MCF 10A (cell line): Measurements from ENCODE around the gene TMUB2. TPM values are rescaled to one million over a fixed set of nuclear protein-coding genes. Genes with fewer than 3 reads are reported as not detected.

Experiments
- BruUV-seq: library from RNA; stranded (reverse); fragments of 400-500 nt; replicated peaks from 2 replicates; lab custom pipeline; 2021; lab: Mats Ljungman, UMichigan
- CTCF ChIA-PET: fragments of 300-600 bp; sonication (Branson Sonifier 250); formaldehyde crosslinking; extraction: SDS; loops from one replicate; lab custom pipeline; 2021; ENCODE audit warnings: antibody characterized with exemption, inconsistent platforms; lab: Yijun Ruan, JAX
- POLR2A ChIA-PET: fragments of 300-600, 350-650 bp; sonication (Branson Sonifier 250); formaldehyde crosslinking; extraction: SDS; loops from one replicate; lab custom pipeline; 2020; ENCODE audit warnings: antibody characterized with exemption, inconsistent platforms; lab: Yijun Ruan, JAX
- DNase-seq: peaks from one replicate; pipeline ENCODE4 v3.0.0-alpha.2; 2018; ENCODE audit not compliant: unreplicated experiment
- H3K27ac Mint-ChIP-seq: one replicate; pipeline ENCODE4 v1.8.0; 2022; ENCODE audit warnings: mild to moderate bottlenecking, low read depth, mixed read lengths; ENCODE audit not compliant: unreplicated experiment
- H3K27me3 Mint-ChIP-seq: one replicate; pipeline ENCODE4 v1.8.0; 2022; ENCODE audit warnings: mixed read lengths; ENCODE audit not compliant: insufficient read depth, unreplicated experiment
- H3K36me3 Mint-ChIP-seq: one replicate; pipeline ENCODE4 v1.8.0; 2022; ENCODE audit warnings: mild to moderate bottlenecking, moderate library complexity, mixed read lengths; ENCODE audit not compliant: insufficient read depth, unreplicated experiment
- H3K4me1 Mint-ChIP-seq: one replicate; pipeline ENCODE4 v1.8.0; 2022; ENCODE audit warnings: mixed read lengths; ENCODE audit not compliant: insufficient read depth, unreplicated experiment
- H3K4me3 Mint-ChIP-seq: one replicate; pipeline ENCODE4 v1.8.0; 2022; ENCODE audit warnings: mild to moderate bottlenecking, moderate library complexity, mixed read lengths; ENCODE audit not compliant: unreplicated experiment
- H3K9me3 Mint-ChIP-seq: one replicate; pipeline ENCODE4 v1.8.0; 2022; ENCODE audit warnings: mixed read lengths; ENCODE audit not compliant: unreplicated experiment
- intact Hi-C: fragments of 100-400 bp; cut with micrococcal nuclease; formaldehyde crosslinking; loops from 2 replicates; pipeline ENCODE4 v1.14.1; 2022
- total RNA-seq: library from RNA; stranded (reverse); gene quantifications from 2 replicates; pipeline ENCODE4 v1.2.3, GENCODE V29; 2022
- TF ChIP-seq, protein P1 (sequence below): fragments of 200-600 bp; IDR thresholded peaks from one replicate; pipeline ENCODE4 v1.8.0; 2022; ENCODE audit warnings: antibody characterized with exemption, mild to moderate bottlenecking; ENCODE audit not compliant: unreplicated experiment

Gene TMUB2
- total RNA-seq, 1 experiment from 2014 or later, result 26.5 TPM

DNA sequence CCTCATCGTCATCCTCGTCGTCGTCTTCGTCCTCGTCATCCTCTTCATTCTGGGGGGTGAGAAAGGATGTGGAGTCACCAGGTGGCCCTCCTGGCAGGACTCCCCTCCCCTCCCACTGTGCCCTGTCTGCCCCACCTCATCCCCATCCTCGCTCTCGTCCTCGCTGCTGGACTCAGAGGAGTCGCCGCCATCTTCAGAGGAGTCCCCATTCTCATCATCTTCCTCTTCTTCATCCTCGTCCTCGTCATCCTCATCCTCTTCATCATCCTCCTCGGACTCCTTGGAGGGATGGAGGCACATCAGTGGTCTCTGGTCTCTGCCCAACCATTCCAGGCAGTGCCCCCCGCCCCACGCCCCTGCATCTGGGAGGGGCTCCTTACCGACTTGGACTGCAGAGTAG lies 20.5 kb downstream of the TMUB2 start:
- TF ChIP-seq, protein P1, sequence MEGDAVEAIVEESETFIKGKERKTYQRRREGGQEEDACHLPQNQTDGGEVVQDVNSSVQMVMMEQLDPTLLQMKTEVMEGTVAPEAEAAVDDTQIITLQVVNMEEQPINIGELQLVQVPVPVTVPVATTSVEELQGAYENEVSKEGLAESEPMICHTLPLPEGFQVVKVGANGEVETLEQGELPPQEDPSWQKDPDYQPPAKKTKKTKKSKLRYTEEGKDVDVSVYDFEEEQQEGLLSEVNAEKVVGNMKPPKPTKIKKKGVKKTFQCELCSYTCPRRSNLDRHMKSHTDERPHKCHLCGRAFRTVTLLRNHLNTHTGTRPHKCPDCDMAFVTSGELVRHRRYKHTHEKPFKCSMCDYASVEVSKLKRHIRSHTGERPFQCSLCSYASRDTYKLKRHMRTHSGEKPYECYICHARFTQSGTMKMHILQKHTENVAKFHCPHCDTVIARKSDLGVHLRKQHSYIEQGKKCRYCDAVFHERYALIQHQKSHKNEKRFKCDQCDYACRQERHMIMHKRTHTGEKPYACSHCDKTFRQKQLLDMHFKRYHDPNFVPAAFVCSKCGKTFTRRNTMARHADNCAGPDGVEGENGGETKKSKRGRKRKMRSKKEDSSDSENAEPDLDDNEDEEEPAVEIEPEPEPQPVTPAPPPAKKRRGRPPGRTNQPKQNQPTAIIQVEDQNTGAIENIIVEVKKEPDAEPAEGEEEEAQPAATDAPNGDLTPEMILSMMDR, result no peak
- Mint-ChIP-seq H3K27me3 (no peaks in the 10 kb centered on the region), H3K9me3 (no peaks in the 10 kb centered on the region), H3K4me3 (no peak overlapping the region), H3K4me1 (peaks cover 40% of the 10 kb centered on the region), H3K27ac (no peak overlapping the region), H3K36me3 (peaks cover 59% of the 10 kb centered on the region)
- intact Hi-C loops, result no loop called here
- CTCF ChIA-PET, result interaction anchor here (0.5 kb wide), 1 partner anchor 102 kb away, joined by 4 read pairs; no protein-coding TSS in a partner anchor
- BruUV-seq, result no TSS peak
- no peak for DNase-seq
- POLR2A ChIA-PET, result interaction anchor here (0.9 kb wide), 1 partner anchor 10 kb away, joined by 5 read pairs; no protein-coding TSS in a partner anchor

DNA sequence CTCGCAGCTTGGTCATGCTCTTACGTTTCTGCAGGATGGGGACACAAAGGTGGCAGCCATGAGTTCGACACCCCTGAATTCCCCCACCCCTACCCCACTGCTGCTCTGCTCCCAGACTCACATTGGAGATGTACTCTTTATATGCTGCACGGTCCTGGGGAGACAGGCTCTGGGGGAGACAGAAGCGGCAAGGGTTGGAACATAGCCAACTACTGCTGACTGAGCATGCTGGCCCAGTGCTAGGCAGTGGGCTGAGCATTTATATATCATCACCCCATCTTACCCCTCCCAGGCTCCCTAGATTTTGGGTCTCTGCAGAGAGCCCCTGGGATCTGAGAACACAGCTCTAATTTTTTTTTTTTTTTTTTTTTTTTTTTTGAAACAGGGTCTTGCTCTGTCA lies 21.0 kb downstream of the TMUB2 start:
- H3K4me3 Mint-ChIP-seq, result no peak overlapping the region
- no peaks in the 10 kb centered on the region for H3K27me3 Mint-ChIP-seq
- H3K9me3 Mint-ChIP-seq, result no peaks in the 10 kb centered on the region
- CTCF ChIA-PET, result interaction anchor here (0.5 kb wide), 1 partner anchor 102 kb away, joined by 4 read pairs; no protein-coding TSS in a partner anchor
- H3K27ac Mint-ChIP-seq, result no peak overlapping the region
- peaks cover 59% of the 10 kb centered on the region for H3K36me3 Mint-ChIP-seq
- peaks cover 36% of the 10 kb centered on the region for H3K4me1 Mint-ChIP-seq
- BruUV-seq, result no TSS peak
- intact Hi-C loops, result no loop called here
- TF ChIP-seq, protein P1, result no peak
- POLR2A ChIA-PET, result interaction anchor here (0.9 kb wide), 1 partner anchor 10 kb away, joined by 5 read pairs; no protein-coding TSS in a partner anchor
- DNase-seq, result no peak

DNA sequence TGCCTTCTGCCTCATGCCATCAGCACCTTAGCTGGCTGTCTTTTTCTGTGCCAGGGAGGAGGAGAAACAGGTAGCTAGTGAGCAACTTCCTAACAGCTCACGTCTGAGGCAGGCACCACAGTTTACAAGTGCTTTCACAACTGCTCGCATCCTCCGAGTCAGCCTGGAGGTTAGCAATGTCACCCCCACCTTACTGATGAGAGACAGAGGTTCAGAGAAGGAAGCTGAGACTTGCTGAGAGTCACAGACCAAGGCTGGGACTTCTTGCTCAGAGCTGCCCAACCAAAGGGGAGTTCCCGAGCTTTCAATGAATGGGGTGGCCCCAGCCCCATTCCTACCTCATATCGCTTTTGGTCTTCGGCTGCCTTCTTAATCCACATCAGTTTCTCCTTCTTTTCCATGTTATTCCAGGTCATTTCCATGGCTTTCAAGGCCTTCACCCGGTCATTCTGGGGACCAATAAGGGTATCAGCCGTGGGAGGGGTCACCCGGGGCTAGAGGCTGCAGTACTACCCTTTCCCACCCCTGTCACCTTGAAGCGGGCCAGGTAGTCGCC lies 23.1 kb downstream of the TMUB2 start:
- ChIA-PET CTCF (interaction anchor here (0.7 to 1.7 kb wide), 4 partner anchors 8 to 121 kb away, joined by 3 to 5 read pairs (median 4); no protein-coding TSS in a partner anchor), POLR2A (interaction anchor here (0.6 kb wide), 1 partner anchor 9 kb away, joined by 3 read pairs; no protein-coding TSS in a partner anchor)
- H3K36me3 Mint-ChIP-seq, result peaks cover 76% of the 10 kb centered on the region
- no peaks in the 10 kb centered on the region for H3K9me3 Mint-ChIP-seq
- no peak overlapping the region for H3K27ac Mint-ChIP-seq
- intact Hi-C loops, result no loop called here
- H3K4me1 Mint-ChIP-seq, result peaks cover 15% of the 10 kb centered on the region
- H3K4me3 Mint-ChIP-seq, result no peak overlapping the region
- BruUV-seq, result no TSS peak
- H3K27me3 Mint-ChIP-seq, result no peaks in the 10 kb centered on the region
- TF ChIP-seq, protein P1, result no peak
- no peak for DNase-seq

DNA sequence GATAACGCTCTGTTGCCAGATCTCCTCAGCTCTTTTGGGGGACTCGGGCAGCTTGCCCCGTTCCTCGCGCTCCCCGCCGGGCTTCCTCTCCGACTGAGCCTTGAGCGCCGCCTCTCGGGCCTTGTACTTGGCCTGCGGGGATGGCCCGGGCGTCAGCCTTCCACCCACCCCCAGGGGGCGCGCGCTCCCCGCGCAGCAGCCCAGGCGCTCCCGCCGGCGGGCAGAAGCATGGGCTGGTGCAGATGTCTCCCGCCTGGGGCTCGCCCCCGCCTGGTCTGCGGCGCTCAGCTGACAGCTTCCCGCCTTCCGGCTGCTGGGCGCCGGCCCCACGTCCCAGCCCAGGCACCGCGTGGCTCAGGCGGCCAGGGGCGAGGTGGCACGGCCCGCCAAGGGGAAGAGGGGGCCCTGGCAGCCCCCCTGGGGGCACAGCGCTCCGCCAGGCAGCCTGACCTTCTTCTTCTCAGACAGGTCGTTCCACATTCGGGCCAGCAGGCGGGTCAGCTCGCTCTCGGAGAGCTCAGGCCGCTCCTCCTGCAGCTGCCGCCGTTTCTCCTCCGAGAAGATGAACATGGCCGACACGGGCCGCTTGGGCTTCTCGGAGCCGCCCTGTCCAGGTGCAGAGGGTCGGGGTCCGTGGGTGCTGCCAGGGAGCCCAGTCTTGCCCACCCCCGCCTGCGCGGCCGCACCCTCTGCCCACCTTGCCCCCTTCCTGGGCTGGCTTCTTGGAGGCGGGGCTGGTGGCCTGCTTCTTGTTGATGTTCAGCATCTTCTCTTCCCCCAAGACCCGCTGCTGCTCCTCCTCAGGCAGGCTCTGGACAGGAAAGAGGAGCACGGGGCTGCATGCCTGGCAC lies 23.8 kb downstream of the TMUB2 start:
- Mint-ChIP-seq H3K27ac (no peak overlapping the region), H3K4me3 (no peak overlapping the region), H3K9me3 (no peaks in the 10 kb centered on the region), H3K4me1 (peaks cover 15% of the 10 kb centered on the region), H3K36me3 (peaks cover 82% of the 10 kb centered on the region), H3K27me3 (no peaks in the 10 kb centered on the region)
- intact Hi-C loops, result no loop called here
- POLR2A ChIA-PET, result interaction anchor here (0.6 kb wide), 1 partner anchor 10 kb away, joined by 3 read pairs; no protein-coding TSS in a partner anchor
- DNase-seq, result no peak
- CTCF ChIA-PET, result interaction anchor here (0.6 to 1.7 kb wide), 3 partner anchors 8 to 121 kb away, joined by 3 to 5 read pairs (median 3); no protein-coding TSS in a partner anchor
- TSS peak; percentile 15 for BruUV-seq
- TF ChIP-seq, protein P1, result peak; percentile 32
